B cell (primary cell): Measurements from ENCODE around the gene CCM2. TPM values are rescaled to one million over a fixed set of nuclear protein-coding genes. Genes with fewer than 3 reads are reported as not detected.
A peak's percentile ranks its signal among the peaks of the same experiment; 100 is the strongest.

Source experiments
- ATAC-seq: fragments of 200-7000 bp; cut with Tn5 transposase; one replicate; pipeline ENCODE4 v1.10.0; 2021; ENCODE audit warnings: low read depth, mild to moderate bottlenecking, moderate number of reproducible peaks, moderate library complexity
- CTCF ChIA-PET: fragments of 350-600 bp; sonication (Branson Sonifier 250); formaldehyde crosslinking; loops from one replicate; lab custom pipeline; 2021; ENCODE audit warnings: antibody characterized with exemption, inconsistent platforms; lab: Charles Lee
- POLR2A ChIA-PET: fragments of 350-600 bp; sonication (Branson Sonifier 250); formaldehyde crosslinking; loops from one replicate; lab custom pipeline; 2021; ENCODE audit warnings: antibody characterized with exemption; lab: Charles Lee
- DNase-seq: peaks from one replicate; pipeline ENCODE4 v3.0.0; 2013
- H2AFZ ChIP-seq: 2 replicates; pipeline ENCODE4 v1.6.1; 2012; ENCODE audit warnings: mild to moderate bottlenecking, low read depth, low read length; ENCODE audit not compliant: insufficient read depth, poor library complexity, severe bottlenecking
- H3K27ac ChIP-seq, 2 donors: 1 replicate in 1 of 2; 2 replicates in 1 of 2; pipeline ENCODE4 v1.5.1; 2012 to 2013; ENCODE audit warnings: low read length in 2 of 2, mild to moderate bottlenecking in 2 of 2, moderate library complexity in 1 of 2
- H3K27me3 ChIP-seq, 4 experiments: fragments of 200-600 bp in 1 of 4; sonication (generic) in 1 of 4; replicated peaks in 1 of 4; 1 replicate in 2 of 4; 2 replicates in 2 of 4; pipeline versions ENCODE4 v1.6.1 to v1.7.0; 2013 to 2016; ENCODE audit warnings: low read length in 3 of 4, mild to moderate bottlenecking in 2 of 4, mixed read lengths in 1 of 4, moderate library complexity in 1 of 4; ENCODE audit not compliant: insufficient read depth in 4 of 4, control insufficient read depth in 3 of 4; ENCODE audit errors: control extremely low read depth in 1 of 4
- H3K36me3 ChIP-seq, 2 experiments: replicated peaks in 1 of 2; 1 replicate in 1 of 2; 2 replicates in 1 of 2; pipeline versions ENCODE4 v1.6.1 to v1.7.1; 2013; ENCODE audit warnings: low read length in 1 of 2; ENCODE audit not compliant: insufficient read depth in 2 of 2, control insufficient read depth in 1 of 2; ENCODE audit errors: control extremely low read depth in 1 of 2, extremely low read depth in 1 of 2
- H3K4me1 ChIP-seq, 2 donors: fragments of 200-600 bp in 1 of 2; sonication (generic) in 1 of 2; 1 replicate in 1 of 2; 2 replicates in 1 of 2; pipeline versions ENCODE4 v1.5.1 to v1.6.1; 2013 to 2017; ENCODE audit warnings: low read length in 2 of 2; ENCODE audit not compliant: control insufficient read depth in 2 of 2, insufficient read depth in 2 of 2
- H3K4me2 ChIP-seq: replicated peaks from 2 replicates; pipeline ENCODE3; 2012; ENCODE audit warnings: mild to moderate bottlenecking, low read depth, low read length; ENCODE audit not compliant: poor library complexity, severe bottlenecking
- H3K4me3 ChIP-seq, 5 experiments: fragments of 200-600 bp in 1 of 5; sonication (generic) in 1 of 5; 1 replicate in 3 of 5; 2 replicates in 2 of 5; pipeline versions ENCODE4 v1.5.1 to v1.7.0; 2011 to 2016; ENCODE audit warnings: low read length in 4 of 5, mild to moderate bottlenecking in 4 of 5, low read depth in 2 of 5, control low read depth in 1 of 5, moderate library complexity in 1 of 5; ENCODE audit not compliant: insufficient read depth in 1 of 5; ENCODE audit errors: control extremely low read depth in 1 of 5, extremely low read depth in 1 of 5
- H3K79me2 ChIP-seq: fragments of 200-600 bp; sonication (generic); one replicate; pipeline ENCODE4 v1.6.0; 2016; ENCODE audit warnings: low read length; ENCODE audit not compliant: control insufficient read depth, insufficient read depth
- H3K9ac ChIP-seq: fragments of 200-600 bp; sonication (generic); 2 replicates; pipeline ENCODE4 v1.6.1; 2017; ENCODE audit warnings: mild to moderate bottlenecking, low read length, moderate library complexity
- H3K9me3 ChIP-seq, 3 donors: one replicate each; pipeline versions ENCODE4 v1.6.1 to v1.7.1; 2013; ENCODE audit warnings: low read length in 2 of 3; ENCODE audit not compliant: control insufficient read depth in 2 of 3, insufficient read depth in 1 of 3; ENCODE audit errors: control extremely low read depth in 1 of 3
- H4K20me1 ChIP-seq: 2 replicates; pipeline ENCODE4 v1.6.0; 2012; ENCODE audit warnings: mild to moderate bottlenecking, low read length; ENCODE audit not compliant: insufficient read depth, control insufficient read depth, poor library complexity, severe bottlenecking
- H3K27ac Mint-ChIP-seq: one replicate; pipeline ENCODE4 v1.8.0; 2021; ENCODE audit warnings: mixed read lengths
- H3K27me3 Mint-ChIP-seq: one replicate; pipeline ENCODE4 v1.8.0; 2021; ENCODE audit warnings: mixed read lengths
- H3K4me1 Mint-ChIP-seq: one replicate; pipeline ENCODE4 v1.8.0; 2021; ENCODE audit warnings: mixed read lengths
- H3K4me3 Mint-ChIP-seq: one replicate; pipeline ENCODE4 v1.8.0; 2021; ENCODE audit warnings: mixed read lengths
- H3K9me3 Mint-ChIP-seq: one replicate; pipeline ENCODE4 v1.8.0; 2022; ENCODE audit warnings: mixed read lengths; ENCODE audit not compliant: insufficient read depth
- CTCF ChIP-seq: fragments of 200-600 bp; IDR thresholded peaks from one replicate; pipeline ENCODE4 v1.8.0; 2022; ENCODE audit warnings: antibody characterized with exemption, mild to moderate bottlenecking
- EZH2 ChIP-seq: IDR thresholded peaks from 2 replicates; pipeline ENCODE4 v1.6.1; 2012; ENCODE audit warnings: borderline replicate concordance, low read depth, mild to moderate bottlenecking, moderate library complexity, low read length; ENCODE audit not compliant: insufficient read depth, poor library complexity, severe bottlenecking
- WGBS: methylation state at CpG from one replicate; pipeline ENCODE4 v1.1.5; 2013; ENCODE audit warnings: missing lambda C conversion rate; ENCODE audit not compliant: insufficient coverage; 5-methylcytosine and 5-hydroxymethylcytosine counted together
- intact Hi-C: fragments of 100-400 bp; cut with micrococcal nuclease; formaldehyde crosslinking; loops from one replicate; pipeline ENCODE4 v1.10.0; 2022
- polyA plus RNA-seq: library from polyadenylated mRNA; depleted of rRNA; stranded (reverse); fragments of >200 nt; gene quantifications from 2 replicates; pipeline ENCODE4 v1.2.3, GENCODE V29; 2012
- total RNA-seq, 2 donors: library from RNA; stranded (reverse); fragments of 120-200 nt in 1 of 2; gene quantifications; 1 replicate in 1 of 2; 2 replicates in 1 of 2; pipeline versions ENCODE4 v1.2.3 to v1.2.4, GENCODE V29; 2013 to 2022

Gene CCM2
- total and polyA plus RNA-seq, 2 donors (not counting 1 experiment from before 2014, with no cell fraction given), result 150 to 201 TPM

GRCh38 chr7:44999245-45000092 lies 532 bp upstream of the CCM2 start:
- ATAC-seq (peak; percentile 84), DNase-seq (peak; percentile 100)
- Histone ChIP-seq H3K4me1 (peaks cover 36 to 50% of the 10 kb centered on the region in 2 donors), H3K4me3 (peak overlapping the region; percentile 40 to 99 (median 76)), H3K79me2 (peaks cover 43% of the 10 kb centered on the region), H3K27ac (peak overlapping the region; percentile 65 to 72), H3K9ac (peak overlapping the region; percentile 78), H3K27me3 (no peaks in the 10 kb centered on the region), H3K4me2 (peak overlapping the region; percentile 88), H3K36me3 (no peaks in the 10 kb centered on the region), H4K20me1 (peaks cover 26% of the 10 kb centered on the region), H3K9me3 (no peaks in the 10 kb centered on the region), H2AFZ (peak overlapping the region; percentile 90)
- H3K9me3 Mint-ChIP-seq, result no peaks in the 10 kb centered on the region
- intact Hi-C loops, result loop anchor here (1.0 to 10.0 kb wide), 7 partner anchors 13 to 417 kb away; partner anchors contain the start of genes H2AZ2, MYO1G, PURB and TBRG4
- peaks cover 57% of the 10 kb centered on the region for H3K4me1 Mint-ChIP-seq
- H3K27me3 Mint-ChIP-seq, result no peaks in the 10 kb centered on the region
- CTCF ChIA-PET, result interaction anchor here (0.7 to 6.9 kb wide), 8 partner anchors 18 to 137 kb away, joined by 3 to 49 read pairs (median 4); no protein-coding TSS in a partner anchor
- under 1% methylated on average over 41 of the region's 66 CpGs for WGBS
- no peak for TF ChIP-seq CTCF
- TF ChIP-seq EZH2, result no peak
- peak overlapping the region; percentile 99 for H3K4me3 Mint-ChIP-seq
- H3K27ac Mint-ChIP-seq, result peak overlapping the region; percentile 98
- POLR2A ChIA-PET, result interaction anchor here (0.7 to 4.8 kb wide), 14 partner anchors 8 to 508 kb away, joined by 3 to 77 read pairs (median 6); partner anchors contain the start of genes MYO1G, PURB, TBRG4 and TMED4
